Fibroblast of peridontal ligament (primary cell): ENCODE results near the gene MRO.
"Not testable (repeated sequence)": the region's sequence is repeated elsewhere in the genome, so short reads cannot be mapped to it uniquely, and the experiment has no call there.

Source experiments
- DNase-seq: peaks from one replicate; pipeline ENCODE4 v3.0.0-alpha.2; 2010; ENCODE audit errors: extremely low read depth

The MRO gene

DNA sequence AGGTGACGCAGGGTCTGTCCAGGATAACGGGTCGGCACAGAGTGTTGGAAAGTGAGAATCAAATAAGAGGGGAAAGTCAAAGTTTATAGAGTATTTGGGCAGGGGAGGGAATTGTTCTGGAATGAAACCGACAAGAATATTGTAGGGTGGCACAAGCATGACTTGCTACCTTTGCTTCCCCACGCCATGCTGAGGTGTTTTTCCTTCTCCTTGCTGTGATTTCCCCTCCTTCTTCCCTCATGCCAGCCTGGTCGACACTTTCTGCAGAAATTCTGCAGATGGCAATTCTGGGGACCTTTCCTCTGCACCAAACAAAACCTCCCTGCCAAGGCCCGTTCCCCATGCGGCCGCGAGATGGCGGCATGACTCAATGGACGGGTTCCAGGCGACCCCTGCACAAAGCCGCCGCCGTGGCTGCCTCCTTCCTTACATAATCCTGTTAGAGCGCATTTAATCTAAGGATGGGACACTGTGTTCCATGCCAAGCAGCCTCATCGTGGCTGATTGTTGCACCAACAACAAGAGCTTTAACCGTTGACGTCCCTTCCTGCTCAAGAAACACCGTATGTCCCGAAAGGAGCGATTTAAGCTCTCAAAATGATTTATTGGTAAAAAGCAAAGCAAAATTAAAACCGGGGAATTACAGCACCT, at the start of gene MRO:
Gene MRO, minus strand, starts transcription at position 289 of the 651 bp plus-strand sequence. CDS start 10,616 bp downstream, outside the sequence.
- peak; percentile 71 for DNase-seq

DNA sequence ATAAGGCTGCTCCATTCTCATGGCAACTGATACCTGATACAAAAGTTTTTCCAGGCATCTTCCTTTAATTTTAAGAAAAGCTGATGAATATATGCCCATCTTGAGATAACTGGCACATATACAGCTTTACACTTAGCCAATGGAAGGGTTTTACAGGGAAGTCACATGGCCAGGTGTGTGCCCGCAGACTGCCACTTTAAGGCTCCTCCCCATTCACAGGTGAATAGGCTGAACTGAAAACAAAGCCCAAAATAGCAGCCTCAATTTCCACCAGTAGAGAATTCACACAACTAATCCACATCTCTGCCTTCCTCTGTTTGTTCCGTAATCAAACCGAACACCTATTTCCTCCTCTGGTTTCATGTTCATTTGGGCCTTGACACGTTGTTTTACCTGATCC, 49.3 kb upstream of the MRO start:
- DNase-seq, result no peak

DNA sequence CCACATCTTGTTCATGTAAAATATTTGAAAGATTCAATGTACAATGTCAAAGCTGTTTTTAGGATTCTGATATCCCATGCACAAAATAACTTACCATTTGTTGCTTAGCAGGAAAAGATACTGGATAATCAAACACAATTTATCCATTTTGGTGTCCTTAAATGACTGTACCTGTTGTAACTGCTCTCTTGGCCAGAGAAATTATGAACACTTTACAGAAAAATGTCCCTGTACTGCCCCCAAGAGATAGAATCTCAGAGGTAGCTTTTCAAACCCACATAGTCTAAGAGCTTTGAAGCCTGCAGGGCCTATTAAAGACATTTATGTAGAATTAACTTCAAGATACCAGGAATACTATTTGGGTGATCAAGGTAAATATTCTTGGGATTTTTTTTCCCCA, 46.9 kb upstream of the MRO start:
- DNase-seq, result peak; percentile 25

DNA sequence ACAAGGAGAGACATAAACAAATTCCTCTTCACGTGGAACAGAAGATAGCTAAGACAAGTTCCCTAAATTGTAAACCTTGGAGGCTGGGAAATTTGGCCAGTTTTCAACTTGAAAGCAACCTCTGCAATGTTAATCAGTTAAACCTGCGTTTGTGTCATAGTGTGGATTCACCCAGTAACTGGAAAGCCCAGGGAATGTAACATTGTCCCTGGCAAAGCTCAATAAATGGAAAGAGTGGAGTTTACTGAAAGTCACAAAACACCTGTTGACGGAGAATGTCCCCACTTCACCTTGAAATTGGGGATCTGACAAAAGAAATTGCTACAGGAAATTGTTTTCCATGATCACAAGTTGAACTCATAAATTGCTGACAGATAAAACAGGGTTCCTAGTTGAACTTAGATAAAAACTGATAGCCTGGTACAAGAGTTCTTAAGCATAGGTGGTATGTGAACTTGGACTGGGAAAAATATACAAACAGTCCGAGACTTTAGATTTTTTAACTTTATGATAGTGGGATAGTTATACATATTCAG, 44.1 kb upstream of the MRO start:
- DNase-seq, result no peak

DNA sequence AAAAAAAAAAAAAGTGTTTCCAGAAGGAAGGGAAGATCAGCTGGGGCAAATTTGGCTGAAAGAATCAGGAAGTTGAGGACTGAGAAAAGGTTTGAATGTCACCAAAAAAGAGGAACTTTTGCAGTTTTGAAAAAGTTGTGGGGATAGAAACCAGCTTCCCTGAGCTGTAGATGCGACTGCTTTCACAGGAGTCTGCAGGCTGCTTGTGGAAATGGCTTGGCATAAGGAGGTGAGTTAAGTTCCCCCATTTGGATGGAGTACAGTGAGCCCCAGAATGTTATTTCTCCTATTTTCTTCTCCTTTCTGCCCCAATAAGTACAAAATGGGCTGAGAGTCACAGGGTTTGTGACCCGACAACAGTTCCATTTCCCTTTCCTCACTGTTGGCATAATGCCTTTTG, 42.6 kb upstream of the MRO start:
- DNase-seq, result no peak

DNA sequence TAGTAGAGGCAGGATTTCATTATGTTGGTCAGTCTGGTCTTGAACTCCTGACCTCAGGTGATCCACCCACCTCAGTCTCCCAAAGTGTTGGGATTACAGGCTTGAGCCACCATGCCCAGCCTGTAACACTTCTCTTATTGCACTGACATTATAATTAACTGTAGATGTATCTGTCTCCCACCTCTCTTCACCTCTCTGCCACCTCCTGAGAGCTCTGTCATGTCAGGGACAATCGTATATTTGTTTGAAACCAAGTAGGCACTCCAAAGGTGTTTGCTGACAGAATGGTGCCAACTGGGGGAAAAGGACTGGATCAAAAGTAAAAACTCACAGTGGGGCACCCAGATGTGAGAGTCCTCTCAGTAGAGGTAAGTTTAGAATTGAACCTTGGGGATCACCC, 41.8 kb upstream of the MRO start:
- DNase-seq, result no peak

DNA sequence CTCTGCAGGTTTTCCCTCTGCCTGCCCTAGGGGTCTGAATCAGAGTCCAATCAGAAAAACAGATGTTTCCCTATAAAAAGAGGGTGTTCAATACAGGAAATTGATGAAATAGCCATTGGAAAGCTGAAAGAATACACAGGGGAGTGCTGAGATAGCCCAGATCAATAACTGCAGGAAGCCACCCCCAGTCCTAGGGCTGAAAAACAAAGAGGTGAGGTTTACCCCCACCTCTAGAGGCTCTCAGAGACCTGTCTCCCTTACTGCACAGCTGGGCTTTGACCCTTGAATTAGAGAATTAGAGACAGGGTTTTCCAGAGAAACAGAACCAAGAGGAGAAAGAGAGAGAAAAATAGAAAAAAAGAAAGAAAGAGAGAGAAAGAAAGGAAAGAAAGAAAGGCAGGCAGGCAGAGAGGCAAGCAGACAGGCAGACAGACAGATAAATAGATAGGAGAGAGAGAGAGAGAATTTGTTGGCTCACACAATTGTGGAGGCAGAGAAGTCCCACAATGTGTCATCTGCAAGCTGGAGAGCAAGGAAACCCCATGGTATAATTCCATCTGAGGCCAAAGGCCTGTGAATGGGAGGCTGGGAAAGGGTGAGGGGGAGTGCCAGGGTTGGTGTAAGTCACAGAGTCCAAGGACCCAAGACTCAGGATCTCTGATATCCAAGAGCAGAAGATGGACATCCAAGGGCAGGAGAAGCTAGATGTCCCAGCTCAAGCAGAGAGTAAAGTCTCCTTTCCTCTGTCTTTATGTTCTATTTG, 40.2 kb upstream of the MRO start:
- no peak for DNase-seq

DNA sequence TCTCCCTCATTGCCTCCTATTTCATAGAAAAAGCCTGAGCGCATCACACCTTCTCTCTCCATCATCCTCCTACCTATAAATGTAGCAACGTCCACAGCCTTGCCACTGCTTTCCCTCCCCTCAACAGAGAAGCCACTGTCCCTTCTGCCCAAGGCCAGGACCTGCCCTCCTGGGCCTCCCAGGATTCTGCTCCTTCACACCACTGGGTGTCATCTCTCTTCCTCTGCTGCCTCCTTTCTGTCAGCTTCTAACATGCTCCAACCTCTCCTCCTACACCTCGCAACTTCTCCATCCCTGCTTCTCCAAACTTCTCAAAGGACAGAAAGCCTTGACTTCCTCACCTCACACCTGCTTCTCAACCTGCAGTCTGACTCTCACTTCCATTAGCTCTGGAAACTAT, 37.9 kb upstream of the MRO start:
- DNase-seq, result no peak

DNA sequence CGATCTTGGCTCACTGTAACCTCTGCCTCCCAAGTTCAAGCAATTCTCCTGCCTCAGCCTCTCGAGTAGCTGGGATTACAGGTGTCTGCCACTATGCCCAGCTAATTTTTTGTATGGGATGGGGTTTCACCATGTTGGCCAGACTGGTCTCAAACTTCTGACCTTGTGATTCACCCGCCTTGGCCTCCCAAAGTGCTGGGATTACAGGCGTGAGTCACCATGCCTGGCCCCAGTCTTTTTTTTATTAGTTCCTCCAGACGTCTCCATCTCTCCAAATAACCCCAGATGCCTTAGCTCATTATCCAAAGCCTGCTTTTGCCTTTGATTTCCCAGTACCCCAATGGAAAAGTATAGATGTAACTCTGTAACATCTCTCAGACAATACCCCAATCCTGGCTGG, 37.4 kb upstream of the MRO start:
- not testable (repeated sequence) for DNase-seq

DNA sequence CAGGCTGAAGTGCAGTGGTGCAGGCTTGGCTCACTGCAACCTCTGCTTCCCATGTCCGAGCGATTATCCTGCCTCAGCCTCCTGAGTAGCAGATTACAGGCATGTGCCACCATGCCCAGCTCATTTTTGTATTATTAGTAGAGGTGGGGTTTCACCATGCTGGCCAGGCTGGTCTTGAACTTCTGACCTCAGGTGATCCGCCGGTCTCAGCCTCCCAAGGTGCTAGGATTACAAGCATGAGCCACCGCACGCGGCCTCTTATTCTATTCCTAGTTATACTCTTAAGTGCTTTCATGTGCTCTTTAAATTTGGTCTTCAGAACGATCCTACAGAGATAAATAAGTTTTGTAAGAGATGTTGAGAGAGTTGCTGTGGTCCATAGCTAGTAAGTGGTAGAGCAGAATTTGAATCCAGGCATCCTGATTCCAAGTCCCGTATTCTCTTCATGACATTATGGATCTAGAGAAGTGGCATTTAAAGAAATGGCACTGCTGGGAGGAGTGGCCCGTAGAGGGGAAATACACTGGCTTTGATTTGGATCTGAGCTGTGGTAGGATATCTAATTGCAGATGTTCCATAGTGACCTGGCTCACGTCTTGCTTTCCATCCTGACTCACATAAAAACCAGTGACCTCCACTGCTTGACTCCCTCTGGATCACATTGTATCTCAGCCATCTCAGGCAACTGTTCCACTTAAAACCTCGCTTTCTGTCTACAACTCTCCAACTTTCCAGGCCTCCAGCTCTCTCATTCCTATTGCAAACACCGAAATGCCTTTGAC, 36.4 kb upstream of the MRO start:
- no peak for DNase-seq

DNA sequence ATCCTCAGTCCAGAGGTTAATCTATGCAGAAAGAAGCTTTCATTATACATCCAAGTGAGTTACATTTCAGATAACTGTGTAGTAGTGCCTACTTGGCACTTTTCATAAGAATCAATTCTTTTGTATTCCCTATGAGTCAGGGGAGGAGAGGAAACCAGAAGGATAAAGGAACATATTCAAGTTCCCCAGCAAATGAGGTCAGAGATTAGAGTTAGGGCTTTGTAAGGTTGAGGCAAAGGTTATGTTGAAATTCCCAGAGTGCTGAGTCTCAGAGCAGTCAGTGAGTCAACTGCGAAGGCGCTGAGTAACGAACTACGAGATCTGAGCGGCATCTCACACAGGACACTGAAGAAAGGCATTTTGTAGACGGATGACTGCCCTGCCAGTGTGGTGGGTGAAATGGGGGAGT, 34.1 kb upstream of the MRO start:
- DNase-seq, result peak; percentile 58

DNA sequence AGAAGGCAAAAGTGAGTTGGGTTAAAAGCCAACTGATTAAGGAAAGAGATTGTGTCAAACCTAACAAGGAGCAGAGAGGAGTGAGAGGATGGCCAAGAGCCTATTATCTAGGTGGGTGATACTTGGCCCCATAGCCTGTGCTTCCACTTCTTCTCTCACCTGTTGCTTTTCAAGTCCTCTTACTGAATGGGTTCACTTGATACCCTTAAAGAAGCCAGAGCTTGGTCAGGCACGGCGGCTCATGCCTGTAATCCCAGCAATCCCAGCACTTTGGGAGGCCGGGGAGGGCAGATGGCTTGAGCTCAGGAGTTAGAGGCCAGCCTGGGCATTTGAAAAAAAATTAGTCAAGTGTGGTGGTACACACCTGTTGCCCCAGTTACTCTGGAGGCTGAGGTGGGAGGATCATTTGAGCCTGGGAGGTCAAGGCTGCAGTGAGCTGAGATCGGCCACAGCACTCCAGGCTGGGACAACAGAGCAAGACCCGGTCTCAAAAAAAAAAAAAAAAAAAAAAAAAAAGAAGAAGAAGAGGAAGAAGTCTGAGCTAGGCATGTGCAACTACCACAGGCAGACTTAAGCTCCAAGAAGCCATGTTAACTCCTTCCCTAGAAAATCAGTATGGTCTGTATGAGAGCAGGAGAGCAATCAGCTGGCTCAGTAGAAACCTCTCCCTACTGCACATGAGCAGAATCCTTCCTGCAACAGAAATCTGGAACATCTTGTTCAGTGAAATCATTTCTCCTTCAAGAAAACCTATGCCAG, 30.7 kb upstream of the MRO start:
- DNase-seq, result no peak

DNA sequence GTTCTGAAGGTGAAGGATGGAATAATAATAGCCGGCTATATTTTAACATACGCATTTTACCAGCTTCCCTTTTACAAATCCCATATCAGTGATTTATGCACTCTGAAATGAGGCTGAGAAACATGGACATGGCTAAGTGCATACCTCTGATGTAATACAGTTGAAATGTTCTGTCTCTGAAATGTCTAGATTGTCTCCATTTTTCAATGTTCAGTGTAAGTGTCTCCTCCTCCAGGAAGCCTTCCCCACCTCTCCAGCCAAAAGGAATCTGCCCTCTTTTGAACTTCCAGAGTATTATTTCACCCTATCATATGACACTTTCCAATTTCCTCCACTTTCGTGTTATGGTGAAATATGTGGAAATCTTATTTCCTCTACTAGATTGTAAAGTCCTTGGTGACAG, 29.6 kb upstream of the MRO start:
- no peak for DNase-seq

DNA sequence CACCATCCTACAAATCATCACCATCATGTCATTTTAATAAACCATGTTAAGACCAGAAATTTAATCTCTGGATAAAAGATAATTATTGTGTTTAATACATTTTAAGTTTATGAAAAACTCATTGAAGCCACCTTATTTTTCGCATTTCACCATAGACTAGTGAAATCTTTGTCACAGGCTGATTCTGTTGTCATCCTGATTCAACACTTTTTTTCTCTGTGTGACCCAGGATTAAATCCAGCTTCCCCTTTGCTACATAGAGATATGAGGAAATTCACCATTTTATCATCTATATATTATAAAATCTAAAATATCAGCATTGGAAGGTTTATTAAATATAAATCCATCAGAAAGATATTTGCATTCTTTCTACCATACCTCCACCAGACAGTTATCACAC, 29.2 kb upstream of the MRO start:
- DNase-seq, result no peak

DNA sequence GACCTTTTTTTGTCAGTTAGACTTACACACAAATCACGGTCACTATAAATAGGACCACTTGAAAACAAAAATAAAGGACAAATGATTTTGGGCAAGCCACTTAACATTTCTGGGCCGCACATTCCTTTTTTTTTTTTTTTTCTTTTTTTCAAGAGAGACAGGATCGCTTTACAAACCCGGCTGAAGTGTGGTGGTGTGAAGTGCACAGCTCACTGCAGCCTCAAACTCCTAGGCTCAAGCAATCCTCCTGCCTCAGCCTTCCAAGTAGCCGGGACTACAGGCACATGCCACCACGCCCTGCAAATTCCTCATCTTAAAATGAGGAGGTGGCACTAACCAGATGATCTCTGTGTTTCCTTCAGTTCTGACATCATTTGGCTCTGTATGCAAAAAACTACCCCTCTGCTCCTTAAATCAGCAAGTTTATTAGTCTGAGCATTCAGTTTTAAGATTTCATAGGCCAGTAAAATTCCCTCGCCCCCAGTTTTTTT, 28.3 kb upstream of the MRO start:
- DNase-seq, result no peak

DNA sequence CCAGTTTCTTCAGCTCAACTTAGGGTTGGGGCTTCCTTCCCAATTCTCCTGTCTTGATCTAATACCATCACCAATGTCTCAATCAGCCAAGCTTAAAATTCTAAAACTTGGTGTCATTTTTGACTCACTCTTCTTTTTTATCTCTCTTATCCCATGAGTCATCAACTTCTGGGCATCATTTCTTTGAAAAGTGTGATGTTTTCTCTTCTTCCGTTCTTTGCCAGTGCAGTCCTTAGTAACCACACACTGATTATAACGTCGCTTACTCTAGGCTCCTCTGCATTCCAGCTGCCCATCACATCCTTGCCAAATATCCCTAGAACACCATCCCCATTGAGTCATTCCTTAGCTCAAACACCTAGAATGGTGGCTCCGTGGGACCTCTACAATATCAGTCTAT, 27.4 kb upstream of the MRO start:
- DNase-seq, result no peak

DNA sequence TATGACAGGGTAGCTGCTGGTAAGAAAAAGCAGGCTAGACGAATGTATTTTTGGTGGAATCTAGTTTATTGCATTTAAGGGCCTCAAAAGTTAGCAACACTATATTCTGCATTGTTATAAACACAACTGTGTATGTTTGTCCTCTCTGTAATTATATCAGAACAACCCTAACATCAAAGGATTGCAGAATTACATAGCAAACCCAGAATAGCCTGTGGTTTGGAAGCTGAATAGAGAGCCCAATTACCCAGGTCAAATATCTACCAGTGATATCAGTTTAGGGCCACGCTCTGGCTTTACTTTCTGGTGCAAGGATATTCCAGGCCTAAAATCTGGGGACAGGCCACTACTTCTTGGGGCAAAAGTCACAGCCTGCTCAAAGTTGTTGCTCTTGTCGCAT, 25.1 kb upstream of the MRO start:
- no peak for DNase-seq

DNA sequence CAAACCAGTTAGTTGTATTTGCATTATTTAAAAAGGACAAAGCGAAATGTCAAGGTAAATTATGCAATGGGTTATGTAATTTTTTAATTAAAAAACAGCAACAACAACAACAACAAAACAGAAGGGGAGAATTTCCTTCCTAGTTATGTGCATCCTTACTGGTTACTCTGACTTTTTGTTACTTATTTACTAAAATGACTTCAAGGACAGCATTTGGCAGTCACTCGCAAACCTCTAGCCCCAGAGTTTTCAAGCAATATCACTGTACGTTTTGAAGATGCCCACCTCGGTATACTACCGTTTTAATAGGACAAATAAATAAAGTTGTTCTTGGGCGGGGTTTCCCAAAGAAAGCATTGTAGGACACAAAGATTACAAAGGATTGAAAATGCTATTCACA, 24.7 kb upstream of the MRO start:
- DNase-seq, result no peak

DNA sequence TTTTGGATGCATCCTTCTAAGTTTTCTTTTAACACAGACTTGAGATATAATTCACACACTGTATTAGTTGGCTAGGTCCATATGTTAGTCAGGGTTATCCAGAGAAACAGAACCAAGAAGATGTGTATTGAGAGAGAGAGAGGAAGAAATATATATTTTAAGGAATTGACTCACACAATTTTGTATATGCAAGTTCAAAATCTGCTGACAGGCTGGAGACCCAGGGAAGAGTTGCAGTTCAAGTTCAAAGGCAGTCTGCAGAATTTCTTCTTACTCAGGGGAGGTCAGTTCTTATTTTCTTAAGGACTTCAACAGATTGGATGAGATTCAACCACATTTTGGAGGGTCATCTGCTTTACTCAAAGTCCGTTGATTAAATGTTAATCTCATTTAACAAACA, 23.0 kb upstream of the MRO start:
- no peak for DNase-seq

DNA sequence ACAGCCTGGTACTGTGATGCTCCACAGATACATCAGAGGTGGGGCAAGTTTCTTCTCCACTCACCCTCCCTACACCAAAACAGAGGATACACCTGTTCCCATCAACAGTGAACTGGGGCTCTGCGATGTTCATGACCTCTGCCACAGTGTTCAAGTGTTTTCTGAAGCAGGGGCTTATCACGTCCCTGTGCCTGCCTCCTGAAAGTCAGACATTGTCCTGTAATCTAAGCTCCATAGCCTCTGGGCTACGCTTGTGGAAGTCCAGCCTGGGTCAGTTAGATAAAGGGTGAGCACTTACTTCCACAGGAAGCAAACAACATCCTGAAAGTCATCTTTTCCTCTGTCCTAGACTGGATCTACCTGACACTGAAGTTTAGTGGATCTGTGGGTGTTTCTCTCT, 20.2 kb upstream of the MRO start:
- DNase-seq, result no peak

DNA sequence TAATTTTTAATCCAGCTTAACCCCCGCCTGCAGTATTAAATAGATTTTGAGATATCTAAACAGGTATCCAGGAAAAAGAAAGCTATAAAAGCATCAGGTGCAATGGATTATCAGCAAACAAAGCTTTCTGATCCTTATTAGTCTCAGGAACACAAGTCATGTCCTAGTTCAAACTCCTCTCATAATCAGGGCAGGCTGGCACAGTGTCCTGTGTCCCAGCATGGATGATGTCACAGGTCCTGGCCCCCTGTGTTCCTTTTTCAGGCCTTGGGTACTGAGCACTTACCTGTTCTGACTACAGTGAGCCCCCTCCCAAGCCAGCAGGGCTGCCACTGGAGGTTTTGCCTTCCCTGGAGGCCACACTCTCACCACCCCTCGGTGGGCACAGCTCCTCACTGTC, 19.5 kb upstream of the MRO start:
- no peak for DNase-seq

DNA sequence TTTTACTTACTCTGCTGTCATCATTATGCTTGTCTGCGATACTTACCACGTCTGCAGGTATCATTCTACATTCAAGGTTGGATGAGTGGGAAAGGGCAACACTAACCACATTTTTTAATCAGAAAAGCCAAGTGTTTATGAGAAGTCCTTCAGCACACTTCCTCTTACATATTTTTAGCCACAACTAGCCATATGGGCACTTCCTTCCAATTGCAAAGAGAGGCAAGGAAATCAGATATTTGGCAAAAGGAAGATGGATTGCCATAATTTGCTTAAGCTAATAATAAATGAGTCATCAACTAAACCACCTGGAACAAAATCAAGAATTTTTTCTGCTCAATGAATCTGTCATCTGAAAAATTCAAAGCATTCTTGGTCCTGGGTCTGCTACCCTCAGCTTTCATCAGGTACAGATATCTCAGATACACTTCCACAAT, 16.7 kb upstream of the MRO start:
- peak; percentile 45 for DNase-seq
